Thyroid gland (tissue), 4 donors: ENCODE data around the gene CRISP2. TPM values are rescaled to one million over a fixed set of nuclear protein-coding genes. Genes with fewer than 3 reads are reported as not detected.

Experiments
- DNase-seq, 2 donors: peaks; one replicate each; pipeline ENCODE4 v3.0.0-alpha.2; 2019
- H3K27ac ChIP-seq, 3 donors: fragments of 200-600 bp; sonication (generic); 1 replicate in 2 of 3; 2 replicates in 1 of 3; pipeline ENCODE4 v1.5.1; 2016 to 2019; ENCODE audit warnings: mild to moderate bottlenecking in 1 of 3, moderate library complexity in 1 of 3
- H3K27me3 ChIP-seq: fragments of 200-600 bp; sonication (generic); one replicate; pipeline ENCODE4 v1.5.1; 2019
- H3K36me3 ChIP-seq, 2 donors: fragments of 200-600 bp; sonication (generic); one replicate each; pipeline ENCODE4 v1.5.1; 2016 to 2019
- H3K4me1 ChIP-seq, 2 donors: fragments of 200-600 bp; sonication (generic); one replicate each; pipeline ENCODE4 v1.5.1; 2017 to 2019
- H3K4me3 ChIP-seq, 3 donors: fragments of 200-600 bp; sonication (generic); replicated peaks in 1 of 3; 1 replicate in 2 of 3; 2 replicates in 1 of 3; pipeline ENCODE4 v1.5.1; 2016; ENCODE audit warnings: mild to moderate bottlenecking in 1 of 3
- H3K9me3 ChIP-seq: fragments of 200-600 bp; sonication (generic); one replicate; pipeline ENCODE4 v1.5.1; 2017
- CTCF ChIP-seq, 6 experiments: fragments of 200-600 bp in 3 of 6; fragments of 450-650 bp in 3 of 6; sonication (generic) in 3 of 6; IDR thresholded peaks; one replicate each; pipeline ENCODE4 v1.5.1; 2016 to 2019; ENCODE audit warnings: antibody characterized with exemption in 6 of 6, mild to moderate bottlenecking in 2 of 6, inconsistent platforms in 1 of 6, moderate library complexity in 1 of 6
- POLR2A ChIP-seq, 2 donors: fragments of 450-650 bp; IDR thresholded peaks; one replicate each; pipeline ENCODE4 v1.6.1; 2017; ENCODE audit warnings: antibody characterized with exemption in 2 of 2, mild to moderate bottlenecking in 2 of 2, moderate library complexity in 1 of 2
- WGBS, 2 donors: methylation state at CpG; one replicate each; pipeline ENCODE4 v1.1.5; 2017; 5-methylcytosine and 5-hydroxymethylcytosine counted together
- intact Hi-C: fragments of 100-400 bp; cut with DNase I; formaldehyde crosslinking; loops from one replicate; pipeline ENCODE4 v1.15.1; 2023
- total RNA-seq, 4 donors: library from RNA; depleted of rRNA; stranded (reverse); fragments of >200 nt; gene quantifications; one replicate each; pipeline ENCODE4 v1.2.3, GENCODE V29; 2016

Gene CRISP2
- total RNA-seq: 1 to 10 TPM in 1 of 4 donors, under 1 TPM in 2, not detected in 1; 0.33 to 2.7 (median 0.39) TPM

GRCh38 chr6:49713346-49713745 is at the start of gene CRISP2:
Gene CRISP2, minus strand, starts transcription at chr6:49713543. Its CDS starts 4,347 bp downstream, at chr6:49709196.
- Histone ChIP-seq H3K27me3 (no peaks in the 10 kb centered on the region), H3K4me1 (no peaks in the 10 kb centered on the region), H3K27ac (no peak within 1 kb of the TSS), H3K9me3 (no peaks in the 10 kb centered on the region), H3K36me3 (no peaks in the 10 kb centered on the region), H3K4me3 (no peak within 1 kb of the TSS)
- DNase-seq: no peak
- no peak for TF ChIP-seq CTCF (IDR thresholded peaks at IDR 0.05)
- TF ChIP-seq POLR2A (IDR thresholded peaks at IDR 0.05): no peak
- intact Hi-C loops: no loop called here
- WGBS, 2 donors: 28 to 49% methylated on average over 26 of the region's 26 CpGs

- no peaks in the 10 kb centered on the region for H3K36me3 ChIP-seq
- intact Hi-C loops: no loop called here
- no peak within 1 kb of the TSS for H3K27ac ChIP-seq
- 26 to 40% methylated on average over 1 of the region's 1 CpG for WGBS, 2 donors
- no peak for DNase-seq
- no peaks in the 10 kb centered on the region for H3K4me1 ChIP-seq
- no peaks in the 10 kb centered on the region for H3K9me3 ChIP-seq
- no peak within 1 kb of the TSS for H3K4me3 ChIP-seq
- no peak for TF ChIP-seq POLR2A (IDR thresholded peaks at IDR 0.05)
- TF ChIP-seq CTCF (IDR thresholded peaks at IDR 0.05): no peak
- no peaks in the 10 kb centered on the region for H3K27me3 ChIP-seq
Measured at GRCh38 chr6:49744259-49744658, 30.9 kb upstream of the CRISP2 start, which contains the start of gene CRISP3. Gene CRISP3, minus strand, starts transcription at chr6:49744388. Its CDS starts 21 bp downstream, at chr6:49744367.

GRCh38 chr6:49743429-49743828 is 30.1 kb upstream of the CRISP2 start:
- Histone ChIP-seq H3K4me3 (no peak overlapping the region), H3K36me3 (no peaks in the 10 kb centered on the region), H3K9me3 (no peaks in the 10 kb centered on the region), H3K27me3 (no peaks in the 10 kb centered on the region), H3K4me1 (no peaks in the 10 kb centered on the region), H3K27ac (no peak overlapping the region)
- 93 to 95% methylated on average over 4 of the region's 4 CpGs for WGBS, 2 donors
- intact Hi-C loops: no loop called here
- no peak for DNase-seq
- no peak for TF ChIP-seq POLR2A (IDR thresholded peaks at IDR 0.05)
- no peak for TF ChIP-seq CTCF (IDR thresholded peaks at IDR 0.05)

- H3K4me1 ChIP-seq: no peaks in the 10 kb centered on the region
- no peaks in the 10 kb centered on the region for H3K27me3 ChIP-seq
- 76 to 79% methylated on average over 2 of the region's 2 CpGs for WGBS, 2 donors
- no peak overlapping the region for H3K27ac ChIP-seq
- DNase-seq: no peak
- no peak overlapping the region for H3K4me3 ChIP-seq
- intact Hi-C loops: no loop called here
- no peaks in the 10 kb centered on the region for H3K36me3 ChIP-seq
- TF ChIP-seq CTCF (IDR thresholded peaks at IDR 0.05) (no peak), POLR2A (IDR thresholded peaks at IDR 0.05) (no peak)
- no peaks in the 10 kb centered on the region for H3K9me3 ChIP-seq
Measured at GRCh38 chr6:49739423-49739822, 26.1 kb upstream of the CRISP2 start.

- no peaks in the 10 kb centered on the region for H3K9me3 ChIP-seq
- intact Hi-C loops: no loop called here
- H3K4me1 ChIP-seq: no peaks in the 10 kb centered on the region
- no peaks in the 10 kb centered on the region for H3K36me3 ChIP-seq
- no peaks in the 10 kb centered on the region for H3K27me3 ChIP-seq
- no peak overlapping the region for H3K4me3 ChIP-seq
- 68% methylated on average over 4 of the region's 4 CpGs for WGBS, 2 donors
- no peak for DNase-seq
- TF ChIP-seq CTCF (IDR thresholded peaks at IDR 0.05): no peak
- no peak for TF ChIP-seq POLR2A (IDR thresholded peaks at IDR 0.05)
- H3K27ac ChIP-seq: no peak overlapping the region
Measured at GRCh38 chr6:49736017-49736508, 22.7 kb upstream of the CRISP2 start.
